ENCODE measurements around the gene CCNH.

CCNH gene

GRCh38 chr5:87360132-87360531, 52.6 kb downstream of the CCNH start:
- no peak overlapping the region for H3K4me3 ChIP-seq (replicated peaks; ENCODE audit: low read depth, low read length)
- DNase-seq (ENCODE audit: extremely low read depth, low read depth), result no peak
- TF ChIP-seq, protein P1, sequence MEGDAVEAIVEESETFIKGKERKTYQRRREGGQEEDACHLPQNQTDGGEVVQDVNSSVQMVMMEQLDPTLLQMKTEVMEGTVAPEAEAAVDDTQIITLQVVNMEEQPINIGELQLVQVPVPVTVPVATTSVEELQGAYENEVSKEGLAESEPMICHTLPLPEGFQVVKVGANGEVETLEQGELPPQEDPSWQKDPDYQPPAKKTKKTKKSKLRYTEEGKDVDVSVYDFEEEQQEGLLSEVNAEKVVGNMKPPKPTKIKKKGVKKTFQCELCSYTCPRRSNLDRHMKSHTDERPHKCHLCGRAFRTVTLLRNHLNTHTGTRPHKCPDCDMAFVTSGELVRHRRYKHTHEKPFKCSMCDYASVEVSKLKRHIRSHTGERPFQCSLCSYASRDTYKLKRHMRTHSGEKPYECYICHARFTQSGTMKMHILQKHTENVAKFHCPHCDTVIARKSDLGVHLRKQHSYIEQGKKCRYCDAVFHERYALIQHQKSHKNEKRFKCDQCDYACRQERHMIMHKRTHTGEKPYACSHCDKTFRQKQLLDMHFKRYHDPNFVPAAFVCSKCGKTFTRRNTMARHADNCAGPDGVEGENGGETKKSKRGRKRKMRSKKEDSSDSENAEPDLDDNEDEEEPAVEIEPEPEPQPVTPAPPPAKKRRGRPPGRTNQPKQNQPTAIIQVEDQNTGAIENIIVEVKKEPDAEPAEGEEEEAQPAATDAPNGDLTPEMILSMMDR (IDR thresholded peaks at IDR 0.05; ENCODE audit: low read depth, low read length, missing control alignments), result no peak

DNA sequence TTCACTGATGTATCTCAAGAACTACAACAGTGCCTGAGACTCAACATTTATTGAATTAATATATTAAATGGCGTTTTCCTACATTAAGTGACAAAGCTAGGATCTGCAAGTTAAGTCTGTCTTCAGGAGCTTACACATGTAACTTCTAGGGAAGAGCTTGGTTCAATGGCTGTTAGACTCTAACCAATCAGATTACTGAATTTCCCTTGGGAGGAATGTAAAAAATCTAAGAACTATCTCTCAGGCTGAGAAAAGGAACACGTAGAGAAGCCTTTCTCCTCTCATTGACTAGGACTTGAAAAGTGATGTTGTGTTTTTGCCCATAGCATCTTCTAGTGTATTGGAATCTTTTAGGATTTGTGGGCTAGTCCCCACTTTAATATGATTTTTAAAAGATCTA, 53.6 kb downstream of the CCNH start:
- DNase-seq (ENCODE audit: extremely low read depth, low read depth), result no peak
- TF ChIP-seq, protein P1 (IDR thresholded peaks at IDR 0.05; ENCODE audit: low read depth, low read length, missing control alignments), result no peak
- no peak overlapping the region for H3K4me3 ChIP-seq (replicated peaks; ENCODE audit: low read depth, low read length)

- TF ChIP-seq, protein P1 (IDR thresholded peaks at IDR 0.05; ENCODE audit: low read depth, low read length, missing control alignments), result no peak
- H3K4me3 ChIP-seq (replicated peaks; ENCODE audit: low read depth, low read length), result no peak overlapping the region
- no peak for DNase-seq (ENCODE audit: extremely low read depth, low read depth)
Observed at GRCh38 chr5:87354496-87354895, 58.2 kb downstream of the CCNH start.

- DNase-seq (ENCODE audit: extremely low read depth, low read depth), result no peak
- no peak overlapping the region for H3K4me3 ChIP-seq (replicated peaks; ENCODE audit: low read depth, low read length)
- TF ChIP-seq, protein P1 (IDR thresholded peaks at IDR 0.05; ENCODE audit: low read depth, low read length, missing control alignments), result no peak
Observed at GRCh38 chr5:87347841-87348240, 64.9 kb downstream of the CCNH start.

DNA sequence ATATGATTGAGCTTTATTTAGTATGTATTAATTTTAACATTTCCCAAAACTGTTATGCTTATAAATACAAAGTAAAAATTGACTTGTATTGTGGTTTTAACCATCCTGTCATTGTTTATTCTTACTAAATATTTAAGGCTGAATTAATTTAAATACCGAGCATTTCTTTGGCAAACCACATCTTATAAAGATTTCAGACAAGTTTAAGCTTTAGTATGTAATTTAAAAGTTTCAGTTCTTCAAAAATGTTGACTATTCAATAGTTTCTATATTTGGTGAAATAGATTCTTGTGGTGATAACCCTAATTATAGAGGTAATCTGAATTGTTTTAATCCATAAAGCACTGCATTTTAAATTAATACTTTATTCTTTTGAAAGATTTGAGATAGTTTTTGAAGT, 65.5 kb downstream of the CCNH start:
- H3K4me3 ChIP-seq (replicated peaks; ENCODE audit: low read depth, low read length), result no peak overlapping the region
- TF ChIP-seq, protein P1 (IDR thresholded peaks at IDR 0.05; ENCODE audit: low read depth, low read length, missing control alignments), result no peak
- no peak for DNase-seq (ENCODE audit: extremely low read depth, low read depth)
